ENCODE results near the gene ECE1. TPM values are rescaled to one million over a fixed set of nuclear protein-coding genes. Genes with fewer than 3 reads are reported as not detected.
"Not testable (repeated sequence)": the region's sequence is repeated elsewhere in the genome, so short reads cannot be mapped to it uniquely, and the experiment has no call there.

Gene ECE1
- polyA plus RNA-seq, 4 donors, result 17.3 to 53.3 (median 45.1) TPM

DNA sequence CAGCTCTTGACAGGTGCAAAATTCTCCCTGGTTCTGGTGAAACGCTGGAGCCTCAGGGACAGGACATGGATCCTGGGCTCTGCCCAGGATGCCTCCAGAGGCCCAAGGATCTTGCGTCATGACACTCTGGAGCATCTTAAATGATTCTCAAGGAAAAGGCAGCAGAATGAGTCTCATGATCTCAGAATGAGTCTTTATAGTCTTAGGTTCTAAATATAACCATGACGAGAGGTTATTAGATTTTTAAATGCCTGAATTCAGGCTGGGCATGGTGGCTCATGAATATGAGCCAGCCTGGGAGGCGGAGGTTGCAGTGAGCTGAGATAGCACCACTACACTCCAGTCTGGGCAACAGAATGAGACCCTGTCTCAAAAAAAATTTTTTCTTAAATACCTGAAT is 55.5 kb downstream of the ECE1 start:
- DNase-seq (ENCODE audit: low read depth in 4 of 4, low spot score in 3 of 4), result no peak

DNA sequence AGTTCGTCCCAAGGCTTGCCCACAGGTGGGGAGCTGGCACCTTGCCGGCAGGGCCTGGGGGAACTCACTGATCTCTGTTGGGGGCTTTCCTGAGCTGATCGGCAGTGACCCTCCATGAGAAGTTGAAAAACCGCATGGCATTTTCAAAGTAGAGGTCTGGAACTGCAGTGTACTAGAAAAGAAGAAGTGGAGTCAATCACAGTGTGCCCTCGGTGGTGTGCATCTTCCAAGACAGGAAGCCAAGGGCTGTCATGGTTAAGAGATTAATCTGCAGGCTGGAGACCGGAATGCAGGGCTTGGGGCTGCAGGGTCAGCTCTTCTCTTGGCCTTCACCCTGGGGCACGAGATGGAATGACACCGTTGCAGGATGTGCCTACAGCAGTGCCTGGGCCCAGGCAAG is 56.8 kb downstream of the ECE1 start:
- no peak for DNase-seq (ENCODE audit: low read depth in 4 of 4, low spot score in 3 of 4)

DNA sequence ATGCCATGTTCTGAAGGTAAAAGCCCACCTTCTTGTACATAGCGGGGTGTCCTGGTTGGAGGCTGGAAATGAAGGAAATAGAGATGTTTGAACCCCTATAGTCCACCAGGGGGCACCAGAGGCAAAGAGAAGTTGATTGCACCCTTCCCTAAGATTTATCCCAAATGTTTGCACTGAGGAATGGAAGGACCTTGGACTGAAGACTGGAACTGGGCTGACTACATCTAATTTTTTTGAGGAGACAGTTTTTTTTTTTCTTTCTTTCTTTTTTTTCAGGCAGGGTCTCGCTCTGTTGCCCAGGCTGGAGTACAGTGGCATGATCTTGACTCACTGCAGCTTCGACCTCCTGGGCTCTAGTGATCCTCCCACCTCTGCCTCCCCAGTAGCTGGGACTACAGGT is 58.2 kb downstream of the ECE1 start:
- DNase-seq (ENCODE audit: low read depth in 4 of 4, low spot score in 3 of 4), result peak in 3 of 4 donors; percentile 40 to 51 (median 46)

DNA sequence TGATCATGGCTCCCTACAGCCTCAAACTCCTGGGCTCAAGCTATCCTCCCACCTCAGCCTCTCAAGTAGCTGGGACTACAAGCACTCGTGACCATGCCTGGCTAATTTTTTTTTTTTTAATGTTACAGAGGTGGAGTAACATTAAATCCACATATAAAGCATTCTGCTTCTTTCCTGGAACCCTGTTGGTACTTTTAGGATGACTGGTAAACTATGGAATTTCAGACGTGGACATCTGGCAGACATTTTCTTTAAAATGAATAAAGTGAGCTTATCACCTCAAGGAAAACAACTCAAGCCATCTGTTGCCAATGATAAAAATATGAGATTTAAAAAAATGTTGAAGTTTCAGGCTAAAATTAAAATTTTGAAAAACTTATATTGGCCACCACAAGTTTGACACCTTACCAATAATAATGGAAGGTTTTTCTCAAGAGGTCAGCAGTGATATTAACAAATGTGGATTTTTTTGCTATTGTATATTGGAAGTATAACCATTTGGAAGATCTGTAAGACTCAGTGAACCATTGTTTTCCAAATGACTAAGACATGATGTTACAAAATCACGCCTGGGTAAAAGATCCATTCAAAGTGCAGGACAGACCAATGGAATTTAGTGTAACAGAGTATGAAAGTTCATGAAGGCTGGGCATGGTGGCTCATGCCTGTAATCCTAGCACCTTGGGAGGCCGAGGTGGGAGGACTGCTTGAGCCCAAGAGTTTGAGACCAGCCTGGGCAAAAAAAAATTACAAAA is 60.8 kb downstream of the ECE1 start:
- no peak for DNase-seq (ENCODE audit: low read depth in 4 of 4, low spot score in 3 of 4)

DNA sequence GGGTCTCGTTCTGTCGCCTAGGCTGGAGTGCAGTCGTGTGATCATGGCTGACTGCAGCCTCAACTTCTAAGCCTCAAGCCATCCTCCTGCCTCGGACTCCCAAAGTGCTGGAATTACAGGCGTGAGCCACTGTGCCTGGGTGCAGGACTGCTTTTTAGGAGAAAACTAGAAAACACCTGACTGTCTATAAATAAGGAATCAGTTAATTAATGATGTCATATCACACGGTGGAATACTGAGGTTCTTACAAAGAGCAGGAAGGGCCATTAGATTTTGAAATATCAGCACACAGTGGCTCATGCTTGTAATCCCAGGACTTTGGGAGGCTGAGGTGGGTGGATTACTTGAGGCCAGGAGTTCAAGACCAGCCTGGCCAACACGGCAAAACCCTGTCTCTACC is 62.0 kb downstream of the ECE1 start:
- DNase-seq (ENCODE audit: low read depth in 4 of 4, low spot score in 3 of 4), result not testable (repeated sequence)

DNA sequence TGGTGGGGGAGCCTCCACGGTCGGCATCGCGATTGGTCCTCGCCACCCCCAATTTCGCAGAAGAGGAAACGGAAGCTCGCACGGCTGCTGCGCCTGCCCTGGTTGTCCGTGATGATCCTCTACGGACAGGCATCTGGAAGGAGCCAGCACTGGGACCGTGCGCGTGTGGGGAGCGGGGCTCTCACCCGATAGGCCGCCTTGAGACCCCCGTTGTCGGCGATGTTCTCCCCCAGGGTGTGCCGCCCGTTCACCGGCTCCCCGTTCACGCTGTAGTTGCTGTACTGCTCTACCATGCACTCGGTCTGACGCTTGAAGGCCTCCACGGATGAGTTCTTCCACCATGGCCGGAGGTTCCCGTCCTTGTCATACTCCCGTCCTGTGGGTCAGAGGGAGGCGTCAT is 65.2 kb downstream of the ECE1 start:
- DNase-seq (ENCODE audit: low read depth in 4 of 4, low spot score in 3 of 4), result no peak

DNA sequence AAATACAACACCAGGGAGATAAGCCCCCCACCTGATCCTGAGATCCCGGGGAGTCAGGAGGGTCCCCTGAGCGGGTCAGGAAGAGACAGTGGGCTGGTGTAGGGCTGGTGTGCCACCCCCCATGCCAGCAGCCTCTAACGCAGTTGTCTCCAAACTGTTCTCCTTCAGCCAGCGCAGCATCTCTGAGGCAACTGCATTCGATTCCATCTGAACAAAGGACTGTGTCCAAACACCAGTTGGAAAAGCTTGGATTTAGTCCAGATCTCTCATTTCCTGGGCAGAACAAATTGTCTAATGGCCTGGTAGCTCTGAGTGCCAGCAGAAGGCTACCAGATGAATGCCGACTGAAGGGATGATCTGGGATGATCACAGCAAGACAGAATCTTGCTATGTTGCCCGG is 69.4 kb downstream of the ECE1 start:
- no peak for DNase-seq (ENCODE audit: low read depth in 4 of 4, low spot score in 3 of 4)

DNA sequence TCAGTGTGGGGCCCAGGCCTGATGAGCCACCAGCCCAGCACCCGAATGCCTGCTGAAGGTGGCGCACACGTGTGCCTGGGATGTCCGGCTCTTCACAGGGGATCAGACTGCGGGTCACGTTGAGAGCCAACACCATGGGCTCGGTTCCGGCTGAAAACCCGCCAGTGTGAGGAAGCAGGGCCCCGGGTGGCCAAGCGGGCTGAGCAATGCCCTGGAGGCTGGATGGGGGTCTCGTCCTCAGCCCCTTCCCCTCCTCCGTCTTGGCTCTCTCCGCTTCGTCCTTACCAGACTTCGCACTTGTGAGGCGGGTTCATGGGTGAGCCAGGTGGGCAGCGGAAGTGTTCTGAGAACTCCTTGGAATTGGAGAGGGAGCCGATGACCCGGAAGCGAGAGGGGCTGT is 70.6 kb downstream of the ECE1 start:
- DNase-seq (ENCODE audit: low read depth in 4 of 4, low spot score in 3 of 4), result no peak

DNA sequence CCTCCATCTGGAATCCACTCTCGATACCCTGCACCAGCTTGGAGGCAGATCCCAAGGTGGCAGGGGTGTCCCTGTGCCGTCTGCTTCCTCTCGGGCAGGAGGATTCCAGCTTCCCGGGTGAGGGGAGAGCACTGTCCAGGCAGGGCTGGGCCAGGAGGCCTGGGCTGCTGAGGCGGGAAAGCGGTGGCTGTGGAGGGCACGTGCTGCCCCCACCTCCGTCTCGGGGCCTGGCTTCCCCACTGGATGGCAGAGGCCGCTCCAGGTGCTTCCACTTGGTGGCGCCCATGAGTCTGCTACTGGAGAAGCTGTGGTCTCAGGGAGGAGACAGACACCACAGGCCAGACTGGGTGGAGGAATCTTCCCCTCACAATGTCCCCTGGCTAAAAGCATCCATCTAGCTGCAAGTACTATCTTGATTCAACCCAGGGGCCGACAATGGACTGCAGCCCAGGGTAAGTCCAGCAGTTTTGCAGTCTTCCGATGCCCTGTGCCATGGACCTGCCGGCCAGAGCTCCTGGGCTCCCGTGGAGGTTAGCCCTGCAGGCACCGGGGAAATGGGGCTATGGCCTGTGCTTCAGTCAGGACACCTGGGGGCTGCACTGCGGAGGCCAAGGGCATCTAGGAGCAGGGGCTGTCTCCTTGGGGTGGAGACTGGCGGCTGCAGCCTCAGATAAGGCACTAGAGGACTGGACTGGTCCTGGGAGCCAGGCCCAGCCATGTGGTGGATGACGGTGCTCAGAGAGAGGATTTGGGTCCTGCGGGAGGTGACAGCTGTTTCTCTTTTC is 72.3 kb downstream of the ECE1 start:
- no peak for DNase-seq (ENCODE audit: low read depth in 4 of 4, low spot score in 3 of 4)

DNA sequence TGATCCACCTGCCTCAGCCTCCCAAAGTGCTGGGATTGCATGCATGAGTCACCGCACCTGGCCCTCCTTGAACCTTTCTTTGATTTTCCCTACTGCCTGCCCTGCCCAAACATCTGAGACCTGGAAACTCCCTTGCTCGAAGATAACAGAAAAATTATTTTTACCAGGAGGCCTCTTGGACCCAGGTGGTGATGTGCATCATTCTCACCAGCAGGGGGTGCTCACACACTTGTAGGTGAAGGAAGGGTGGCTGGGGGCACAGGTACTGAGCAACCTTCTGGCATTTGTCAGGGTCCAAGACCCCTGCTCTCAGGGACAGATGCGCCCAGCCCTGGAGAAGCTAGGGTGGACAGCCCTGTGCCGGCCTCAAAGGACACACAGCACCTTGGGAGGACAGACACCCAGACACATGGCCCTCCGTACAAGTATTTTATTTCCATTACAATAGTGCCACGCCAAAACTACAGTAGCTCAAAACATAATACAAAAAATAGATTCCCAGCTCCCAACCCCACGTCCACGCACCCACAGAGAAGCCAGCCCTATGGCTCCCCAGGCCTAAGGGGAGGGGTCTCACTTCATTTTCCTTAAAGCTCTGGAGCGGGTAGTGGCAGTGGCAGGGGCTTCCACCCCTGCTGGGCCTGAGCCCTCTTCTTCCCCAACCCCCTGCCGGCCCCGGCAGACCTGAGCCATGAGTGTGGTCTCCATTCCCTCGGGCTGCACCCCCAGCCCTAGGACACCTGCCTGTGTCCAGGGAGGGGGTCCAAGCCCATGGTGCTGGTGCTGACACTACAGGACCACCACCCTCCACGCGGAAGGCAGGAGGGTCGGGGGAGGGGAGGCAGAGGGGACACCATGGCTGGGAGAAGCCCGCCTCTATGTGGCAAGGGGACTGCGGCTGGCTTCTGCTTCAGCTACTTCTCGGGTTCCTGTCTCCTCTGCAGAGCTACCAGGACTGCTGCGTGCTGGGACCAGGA is 73.1 kb downstream of the ECE1 start:
- no peak for DNase-seq (ENCODE audit: low read depth in 4 of 4, low spot score in 3 of 4)

DNA sequence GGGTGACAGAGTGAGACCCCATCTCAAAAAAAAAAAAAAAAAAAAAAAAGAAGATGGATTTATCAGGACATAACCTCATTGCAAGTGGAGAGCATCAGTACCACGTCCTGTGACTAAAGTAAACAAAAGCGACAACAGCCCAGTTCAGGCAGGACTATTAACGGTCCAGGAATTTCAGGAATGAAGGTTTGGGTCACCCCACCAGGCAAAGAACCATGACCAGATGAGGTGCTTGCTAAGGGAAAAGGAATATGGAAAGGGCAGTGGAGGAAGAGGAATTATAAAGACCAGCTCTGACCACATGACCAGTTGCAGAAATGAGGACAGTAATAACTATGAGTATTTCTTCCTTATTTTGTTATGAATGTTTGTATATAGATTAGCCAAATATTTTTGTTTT is 78.1 kb downstream of the ECE1 start:
- no peak for DNase-seq (ENCODE audit: low read depth in 4 of 4, low spot score in 3 of 4)

DNA sequence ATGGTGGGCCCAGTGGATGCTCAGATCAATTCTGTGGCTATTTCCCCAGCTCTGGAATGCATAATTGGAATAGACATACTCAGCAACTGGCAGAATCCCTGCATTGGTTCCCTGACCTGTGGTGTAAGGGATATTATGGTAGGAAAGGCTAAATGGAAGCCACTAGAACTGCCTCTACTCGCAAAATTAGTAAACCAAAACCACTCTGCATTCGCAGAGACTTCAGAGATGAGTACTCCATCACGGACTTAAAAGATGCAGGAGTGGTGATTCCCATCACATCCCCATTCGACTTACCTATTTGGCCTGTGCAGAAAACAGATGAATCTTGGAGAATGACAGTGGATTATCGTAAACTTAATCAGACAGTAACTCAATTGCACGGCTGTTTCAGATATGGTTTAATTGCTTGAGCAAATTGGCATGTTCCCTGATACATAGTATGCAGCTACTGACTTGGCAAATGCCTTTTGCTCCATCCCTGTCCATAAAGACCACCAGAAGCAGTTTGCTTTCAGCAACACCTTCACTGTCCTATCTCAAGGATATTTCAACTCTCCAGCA is 82.0 kb downstream of the ECE1 start:
- not testable (repeated sequence) for DNase-seq (ENCODE audit: low read depth in 4 of 4, low spot score in 3 of 4)

DNA sequence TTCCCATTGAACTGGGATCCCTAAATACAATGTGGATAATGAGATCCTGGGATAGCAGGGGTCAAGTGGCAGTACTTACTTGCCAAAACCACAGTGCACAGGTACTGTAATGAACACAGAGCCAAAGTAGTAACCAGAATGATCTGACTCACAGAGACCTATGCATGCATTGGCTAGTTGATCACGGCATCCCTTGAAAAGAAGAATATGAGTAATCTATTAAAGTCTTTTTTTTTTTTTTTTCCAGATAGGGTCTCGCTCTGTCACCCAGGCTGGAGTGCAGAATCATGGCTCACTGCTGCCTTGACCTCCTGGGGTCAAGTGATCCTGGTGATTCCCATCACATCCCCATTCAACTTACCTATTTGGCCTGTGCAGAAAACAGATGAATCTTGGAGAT is 84.1 kb downstream of the ECE1 start:
- no peak for DNase-seq (ENCODE audit: low read depth in 4 of 4, low spot score in 3 of 4)

DNA sequence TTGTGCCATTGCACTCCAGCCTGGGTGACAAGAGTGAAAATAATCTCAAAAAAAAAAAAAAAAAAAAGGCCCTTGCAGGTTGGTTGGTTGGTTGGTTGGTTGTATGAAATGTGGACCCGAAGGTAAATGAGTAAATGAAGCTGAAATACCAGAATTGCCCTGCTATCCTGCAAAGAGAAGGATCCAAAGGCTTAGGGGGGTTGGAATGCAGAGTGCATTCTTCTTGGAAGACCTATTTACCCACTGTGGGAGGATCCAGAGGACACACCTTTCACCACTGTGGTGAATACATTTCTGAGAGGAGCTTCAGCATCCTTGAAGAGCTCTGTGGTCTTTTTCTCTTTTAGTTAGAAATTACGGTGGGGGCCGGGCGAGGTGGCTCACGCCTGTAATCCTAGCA is 84.8 kb downstream of the ECE1 start:
- DNase-seq (ENCODE audit: low read depth in 4 of 4, low spot score in 3 of 4), result no peak

DNA sequence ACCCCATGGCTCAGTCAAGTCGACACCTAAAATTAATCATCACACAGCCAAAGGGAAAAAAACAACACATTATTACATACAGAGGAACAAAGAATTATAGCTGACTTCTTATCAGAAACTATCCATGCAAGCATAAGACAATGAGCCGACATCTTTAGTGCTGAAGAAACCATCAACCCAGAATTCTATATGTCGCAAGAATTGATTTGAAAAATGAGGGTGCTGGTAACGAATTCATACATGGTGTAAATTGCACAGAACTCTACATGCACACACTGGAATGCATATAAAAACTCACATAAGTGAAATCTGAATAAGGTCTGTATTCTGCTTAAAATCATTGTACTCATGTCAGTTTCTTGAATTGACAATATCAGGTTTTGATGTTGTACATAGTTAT is 88.6 kb downstream of the ECE1 start:
- no peak for DNase-seq (ENCODE audit: low read depth in 4 of 4, low spot score in 3 of 4)

DNA sequence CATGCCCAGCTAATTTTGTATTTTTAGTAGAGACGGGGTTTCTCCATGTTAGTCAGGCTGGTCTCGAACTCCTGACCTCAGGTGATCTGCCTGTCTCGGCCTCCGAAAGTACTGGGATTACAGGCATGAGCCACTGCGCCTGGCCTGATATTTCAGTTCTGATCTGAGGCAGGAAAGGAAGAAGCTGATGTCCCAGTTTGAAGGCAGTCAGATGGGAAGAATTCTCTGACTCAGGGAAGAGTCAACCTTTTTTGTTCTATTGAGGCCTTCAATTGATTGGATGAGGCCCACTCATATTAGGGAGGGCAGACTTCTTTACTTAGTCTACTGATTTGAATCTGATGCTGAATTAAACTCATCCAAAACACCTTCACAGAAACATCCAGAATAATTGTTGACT is 89.0 kb downstream of the ECE1 start:
- not testable (repeated sequence) for DNase-seq (ENCODE audit: low read depth in 4 of 4, low spot score in 3 of 4)

DNA sequence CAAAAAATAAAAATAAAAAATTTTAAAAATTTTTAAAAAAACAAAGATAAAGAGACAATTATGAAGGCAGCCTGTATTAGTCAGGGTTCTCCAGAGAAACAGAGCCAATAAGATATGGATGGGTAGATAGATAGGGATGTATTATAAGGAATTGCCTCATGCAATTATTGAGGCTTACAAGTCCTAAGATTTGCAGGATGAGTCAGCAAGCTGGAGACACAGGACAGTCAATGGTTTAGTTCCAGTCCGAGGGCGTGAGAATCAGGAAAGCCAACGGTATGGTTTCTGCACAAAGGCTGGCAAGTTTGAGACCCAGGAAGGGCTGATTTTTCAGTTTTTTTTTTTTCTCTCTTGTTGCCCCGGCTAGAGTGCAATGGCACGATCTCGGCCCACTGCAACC is 89.5 kb downstream of the ECE1 start:
- DNase-seq (ENCODE audit: low read depth in 4 of 4, low spot score in 3 of 4), result no peak

DNA sequence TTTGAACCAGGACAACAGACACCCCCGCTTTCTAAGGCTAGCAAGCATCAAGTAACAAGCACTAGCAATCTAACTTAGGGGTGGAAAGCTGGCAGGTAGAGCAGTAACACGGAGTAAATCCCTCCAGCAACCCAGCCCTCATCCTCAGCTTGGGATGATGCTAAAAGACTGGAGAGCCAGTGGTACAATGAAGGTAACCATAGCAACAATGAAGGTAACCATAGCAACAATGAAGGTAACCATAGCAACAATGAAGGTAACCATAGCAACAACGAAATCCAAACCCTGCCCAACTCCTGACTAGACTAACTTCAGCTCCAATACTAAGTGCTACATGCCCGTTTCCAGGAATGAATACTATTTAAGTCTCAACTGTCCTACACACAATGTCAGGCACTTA is 91.3 kb downstream of the ECE1 start:
- no peak for DNase-seq (ENCODE audit: low read depth in 4 of 4, low spot score in 3 of 4)

DNA sequence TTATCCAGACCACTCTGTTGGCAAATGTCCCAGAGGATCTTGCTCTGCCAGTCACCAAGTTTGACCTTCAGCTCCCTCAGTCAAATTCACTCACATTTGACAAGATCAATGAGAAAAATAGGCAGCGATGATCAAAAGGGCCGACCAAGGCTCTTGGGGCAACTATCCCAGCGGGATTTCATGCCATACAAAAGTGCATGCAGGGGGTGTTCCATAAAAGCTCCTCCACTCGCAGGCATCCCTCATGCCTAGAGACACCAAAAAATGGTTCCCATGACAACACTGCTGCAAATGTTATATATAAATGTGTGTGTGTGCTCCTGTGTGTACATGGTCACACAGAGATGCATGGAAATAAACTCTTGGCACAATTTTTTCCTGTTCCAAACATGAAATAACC is 97.4 kb downstream of the ECE1 start:
- DNase-seq (ENCODE audit: low read depth in 4 of 4, low spot score in 3 of 4), result no peak

DNA sequence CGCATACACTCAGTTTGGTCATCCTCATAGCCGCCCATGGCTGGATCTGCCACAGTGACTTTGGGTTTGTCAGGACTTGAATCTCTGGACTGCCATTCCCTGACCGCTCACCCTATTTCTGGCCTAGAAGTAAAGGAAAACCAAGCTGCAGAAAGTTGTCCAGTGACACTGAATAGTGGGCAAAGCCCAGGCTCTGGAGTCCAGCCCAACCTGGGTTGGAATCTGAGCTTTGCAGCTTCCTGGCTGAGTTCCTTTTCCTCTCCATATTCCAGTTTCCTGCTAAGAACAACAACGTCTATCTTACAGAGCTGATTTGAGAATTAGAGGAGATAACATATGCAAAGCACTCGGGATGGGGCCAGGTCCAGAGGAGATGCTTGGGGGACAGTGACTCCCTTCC is 98.0 kb downstream of the ECE1 start:
- no peak for DNase-seq (ENCODE audit: low read depth in 4 of 4, low spot score in 3 of 4)

DNA sequence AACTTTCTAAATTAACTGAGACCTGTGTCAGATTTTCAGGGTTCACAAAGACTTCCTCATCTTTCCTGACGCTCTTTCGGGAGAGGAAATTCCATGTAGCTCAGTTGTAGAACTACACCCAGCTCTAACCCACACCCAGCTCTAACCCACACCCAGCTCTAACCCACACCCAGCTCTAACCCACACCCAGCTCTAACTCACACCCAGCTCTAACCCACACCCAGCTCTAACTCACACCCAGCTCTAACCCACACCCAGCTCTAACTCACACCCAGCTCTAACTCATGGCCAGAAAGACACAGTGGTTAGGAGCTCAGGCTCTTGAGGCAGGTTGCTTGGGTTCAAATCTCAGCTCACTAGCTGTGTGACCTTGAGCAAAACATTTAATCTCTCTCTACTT is 99.5 kb downstream of the ECE1 start:
- DNase-seq (ENCODE audit: low read depth in 4 of 4, low spot score in 3 of 4), result not testable (repeated sequence)
